ENCODE results near the gene MYH15.

- TF ChIP-seq CTCF (IDR thresholded peaks at IDR 0.05 in 4 of 5, conservative IDR thresholded peaks at IDR 0.05 in 1 of 5), result no peak
- no peak for TF ChIP-seq POLR2A (IDR thresholded peaks at IDR 0.05)
These were observed 78.0 kb downstream of the MYH15 start for GRCh38 chr3:108432431-108432830.

Measured in gastrocnemius medialis (tissue), 4 donors.